ENCODE measurements around the gene TMEM92. TPM values are rescaled to one million over a fixed set of nuclear protein-coding genes. Genes with fewer than 3 reads are reported as not detected.
A peak's percentile ranks its signal among the peaks of the same experiment; 100 is the strongest.

TMEM92 gene
- total RNA-seq, 2 donors from 2014 or later: 34.3 to 35.8 TPM

- H3K9me3 ChIP-seq (ENCODE audit: control insufficient read depth, low read length): no peaks in the 10 kb centered on the region
- no peak for TF ChIP-seq CTCF (conservative IDR thresholded peaks at IDR 0.05)
- Mint-ChIP-seq H3K4me3 (no peak overlapping the region), H3K27me3 (ENCODE audit: insufficient read depth) (peaks cover 2% of the 10 kb centered on the region), H3K36me3 (ENCODE audit: low read depth) (peaks cover 36% of the 10 kb centered on the region), H3K4me1 (peaks cover 51% of the 10 kb centered on the region), H3K27ac (peak overlapping the region; percentile 19), H3K9me3 (peaks cover 11% of the 10 kb centered on the region)
- H3K36me3 ChIP-seq (ENCODE audit: control insufficient read depth, insufficient read depth, low read length): no peaks in the 10 kb centered on the region
- WGBS, 2 experiments (ENCODE audit: insufficient coverage in 1 of 2, insufficient read length in 1 of 2): 89 to 96% methylated on average over 6 to 7 of the region's 7 CpGs
- no peak overlapping the region for H3K9ac ChIP-seq (ENCODE audit: extremely low read depth, low read length, poor library complexity, severe bottlenecking)
- no peak for DNase-seq
- H3K4me3 ChIP-seq (ENCODE audit: low read length): no peak overlapping the region
- no peak overlapping the region for H3K27ac ChIP-seq (ENCODE audit: low read depth, low read length)
- H3K4me1 ChIP-seq (ENCODE audit: control insufficient read depth, insufficient read depth, low read length): peaks cover 5% of the 10 kb centered on the region
- no peaks in the 10 kb centered on the region for H3K27me3 ChIP-seq (ENCODE audit: control insufficient read depth, insufficient read depth, low read length, poor library complexity, severe bottlenecking)
Observed at GRCh38 chr17:50279639-50280038, 5.4 kb downstream of the TMEM92 start.

GRCh38 chr17:50280068-50280467 lies 5.8 kb downstream of the TMEM92 start:
- WGBS, 2 experiments (ENCODE audit: insufficient coverage in 1 of 2, insufficient read length in 1 of 2): 68 to 84% methylated on average over 6 to 8 of the region's 8 CpGs
- Mint-ChIP-seq H3K36me3 (ENCODE audit: low read depth) (peaks cover 36% of the 10 kb centered on the region), H3K27ac (peak overlapping the region; percentile 19), H3K4me3 (no peak overlapping the region), H3K27me3 (ENCODE audit: insufficient read depth) (peaks cover 2% of the 10 kb centered on the region), H3K4me1 (peaks cover 49% of the 10 kb centered on the region), H3K9me3 (peaks cover 11% of the 10 kb centered on the region)
- TF ChIP-seq CTCF (conservative IDR thresholded peaks at IDR 0.05): no peak
- DNase-seq: peak; percentile 75
- no peaks in the 10 kb centered on the region for H3K36me3 ChIP-seq (ENCODE audit: control insufficient read depth, insufficient read depth, low read length)
- no peak overlapping the region for H3K27ac ChIP-seq (ENCODE audit: low read depth, low read length)
- H3K9ac ChIP-seq (ENCODE audit: extremely low read depth, low read length, poor library complexity, severe bottlenecking): no peak overlapping the region
- H3K9me3 ChIP-seq (ENCODE audit: control insufficient read depth, low read length): no peaks in the 10 kb centered on the region
- no peak overlapping the region for H3K4me3 ChIP-seq (ENCODE audit: low read length)
- H3K4me1 ChIP-seq (ENCODE audit: control insufficient read depth, insufficient read depth, low read length): peaks cover 5% of the 10 kb centered on the region
- H3K27me3 ChIP-seq (ENCODE audit: control insufficient read depth, insufficient read depth, low read length, poor library complexity, severe bottlenecking): no peaks in the 10 kb centered on the region

- peaks cover 11% of the 10 kb centered on the region for H3K9me3 Mint-ChIP-seq
- 95 to 96% methylated on average over 4 to 7 of the region's 7 CpGs for WGBS, 2 experiments (ENCODE audit: insufficient coverage in 1 of 2, insufficient read length in 1 of 2)
- Histone ChIP-seq H3K4me1 (ENCODE audit: control insufficient read depth, insufficient read depth, low read length) (peaks cover 5% of the 10 kb centered on the region), H3K4me3 (ENCODE audit: low read length) (no peak overlapping the region), H3K27ac (ENCODE audit: low read depth, low read length) (no peak overlapping the region), H3K27me3 (ENCODE audit: control insufficient read depth, insufficient read depth, low read length, poor library complexity, severe bottlenecking) (no peaks in the 10 kb centered on the region), H3K9ac (ENCODE audit: extremely low read depth, low read length, poor library complexity, severe bottlenecking) (no peak overlapping the region), H3K36me3 (ENCODE audit: control insufficient read depth, insufficient read depth, low read length) (no peaks in the 10 kb centered on the region), H3K9me3 (ENCODE audit: control insufficient read depth, low read length) (no peaks in the 10 kb centered on the region)
- peaks cover 2% of the 10 kb centered on the region for H3K27me3 Mint-ChIP-seq (ENCODE audit: insufficient read depth)
- peak; percentile 39 for DNase-seq
- peaks cover 44% of the 10 kb centered on the region for H3K4me1 Mint-ChIP-seq
- no peak overlapping the region for H3K27ac Mint-ChIP-seq
- no peak for TF ChIP-seq CTCF (conservative IDR thresholded peaks at IDR 0.05)
- H3K4me3 Mint-ChIP-seq: no peak overlapping the region
- H3K36me3 Mint-ChIP-seq (ENCODE audit: low read depth): peaks cover 36% of the 10 kb centered on the region
Observed at GRCh38 chr17:50280801-50281441, 6.7 kb downstream of the TMEM92 start.
